Subcutaneous adipose tissue (tissue), 4 donors: ENCODE measurements around the gene CYP4V2. TPM values are rescaled to one million over a fixed set of nuclear protein-coding genes. Genes with fewer than 3 reads are reported as not detected.

ENCODE experiments used
- total RNA-seq, 4 donors: library from RNA; depleted of rRNA; stranded (reverse); fragments of >200 nt; gene quantifications; one replicate each; pipeline ENCODE4 v1.1.0, GENCODE V29; 2016
- TF ChIP-seq, protein P1 (sequence below): fragments of 450-650 bp; IDR thresholded peaks from one replicate; pipeline ENCODE4 v1.5.1; 2016; ENCODE audit warnings: low read depth, mild to moderate bottlenecking, control low read depth, antibody characterized with exemption, moderate library complexity

CYP4V2 gene
- total RNA-seq, 4 donors from 2014 or later: 22.2 to 36.4 (median 31.9) TPM

DNA sequence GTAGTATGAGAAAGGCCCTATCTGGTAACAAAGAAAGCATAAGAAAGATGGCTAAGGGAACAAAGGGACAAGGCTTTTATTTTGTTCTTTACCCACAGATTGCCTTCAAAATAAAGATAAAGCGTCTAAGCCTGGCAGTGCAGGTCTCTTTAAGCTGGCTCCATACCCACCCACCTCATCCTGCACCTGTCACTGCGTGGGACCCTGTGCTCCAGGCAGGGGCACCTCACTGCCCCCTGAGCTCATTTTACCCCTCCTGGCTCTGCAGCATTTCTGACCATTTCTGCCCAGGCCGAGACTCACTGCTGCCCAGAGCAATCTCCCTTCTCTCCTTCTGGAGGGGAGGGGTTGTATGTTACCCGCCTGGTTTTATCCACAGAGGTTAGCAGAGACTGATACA, 1.7 kb upstream of the CYP4V2 start:
- TF ChIP-seq, protein P1, sequence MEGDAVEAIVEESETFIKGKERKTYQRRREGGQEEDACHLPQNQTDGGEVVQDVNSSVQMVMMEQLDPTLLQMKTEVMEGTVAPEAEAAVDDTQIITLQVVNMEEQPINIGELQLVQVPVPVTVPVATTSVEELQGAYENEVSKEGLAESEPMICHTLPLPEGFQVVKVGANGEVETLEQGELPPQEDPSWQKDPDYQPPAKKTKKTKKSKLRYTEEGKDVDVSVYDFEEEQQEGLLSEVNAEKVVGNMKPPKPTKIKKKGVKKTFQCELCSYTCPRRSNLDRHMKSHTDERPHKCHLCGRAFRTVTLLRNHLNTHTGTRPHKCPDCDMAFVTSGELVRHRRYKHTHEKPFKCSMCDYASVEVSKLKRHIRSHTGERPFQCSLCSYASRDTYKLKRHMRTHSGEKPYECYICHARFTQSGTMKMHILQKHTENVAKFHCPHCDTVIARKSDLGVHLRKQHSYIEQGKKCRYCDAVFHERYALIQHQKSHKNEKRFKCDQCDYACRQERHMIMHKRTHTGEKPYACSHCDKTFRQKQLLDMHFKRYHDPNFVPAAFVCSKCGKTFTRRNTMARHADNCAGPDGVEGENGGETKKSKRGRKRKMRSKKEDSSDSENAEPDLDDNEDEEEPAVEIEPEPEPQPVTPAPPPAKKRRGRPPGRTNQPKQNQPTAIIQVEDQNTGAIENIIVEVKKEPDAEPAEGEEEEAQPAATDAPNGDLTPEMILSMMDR: no peak

DNA sequence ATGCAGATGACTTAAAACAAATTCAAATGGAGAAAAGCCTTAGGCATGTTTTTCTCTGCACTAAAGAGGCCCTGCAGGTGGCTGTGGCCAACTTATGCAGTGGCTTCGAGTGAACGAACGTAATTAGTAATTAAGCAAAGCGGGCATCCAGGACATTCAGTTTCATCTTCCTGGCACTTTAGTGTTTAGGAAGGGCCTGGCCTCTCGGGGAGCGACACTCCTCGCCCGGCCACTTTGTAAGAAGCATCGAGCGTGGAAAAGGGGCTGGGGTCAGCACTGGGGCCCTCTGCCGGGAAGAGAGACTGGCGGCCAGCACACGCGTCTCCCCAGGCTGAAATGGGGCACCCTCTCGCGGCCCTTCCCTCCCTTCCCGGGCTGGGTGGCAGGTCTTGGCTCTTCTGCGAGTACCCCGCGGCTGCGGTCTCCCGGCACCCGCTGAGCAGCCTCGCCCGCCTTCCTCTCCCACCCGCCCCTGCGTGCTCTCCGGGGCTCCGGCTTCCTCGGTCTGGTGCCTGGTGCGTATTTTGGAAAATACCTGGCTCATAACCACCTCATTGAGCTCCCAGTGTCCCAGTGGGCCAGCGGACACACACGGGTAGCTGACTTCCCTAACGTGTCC, 677 bp upstream of the CYP4V2 start:
- TF ChIP-seq, protein P1: no peak

GRCh38 chr4:186192066-186192612, 772 bp downstream of the CYP4V2 start:
- TF ChIP-seq, protein P1: no peak

- TF ChIP-seq, protein P1: no peak
These were observed 2.5 kb downstream of the CYP4V2 start for GRCh38 chr4:186193851-186194250.

GRCh38 chr4:186196063-186196462, 4.7 kb downstream of the CYP4V2 start:
- TF ChIP-seq, protein P1: no peak

GRCh38 chr4:186200516-186200915, 9.1 kb downstream of the CYP4V2 start:
- TF ChIP-seq, protein P1: no peak

- TF ChIP-seq, protein P1: no peak
These were observed 9.6 kb downstream of the CYP4V2 start for GRCh38 chr4:186201010-186201409.
